WTC11 (cell line): Measurements from ENCODE around the gene NFIL3. TPM values are rescaled to one million over a fixed set of nuclear protein-coding genes. Genes with fewer than 3 reads are reported as not detected.

ENCODE experiments used
- ATAC-seq: fragments of 200-7000 bp; cut with Tn5 transposase; 2 replicates; pipeline ENCODE4 v1.10.0; 2021; ENCODE audit warnings: mild to moderate bottlenecking, moderate library complexity
- CTCF ChIA-PET: fragments of 300-600 bp; sonication (Branson Sonifier 250); formaldehyde crosslinking; loops from one replicate; lab custom pipeline; 2021; ENCODE audit warnings: antibody characterized with exemption; lab: Charles Lee
- POLR2A ChIA-PET: fragments of 350-600 bp; sonication (Branson Sonifier 250); formaldehyde crosslinking; loops from one replicate; lab custom pipeline; 2021; ENCODE audit warnings: antibody characterized with exemption; lab: Charles Lee
- DNase-seq: peaks from one replicate; pipeline ENCODE4 v3.0.0; 2021; ENCODE audit warnings: low spot score
- H3K27ac Mint-ChIP-seq: 2 replicates; pipeline ENCODE4 v1.8.0; 2021; ENCODE audit warnings: mixed read lengths
- H3K27me3 Mint-ChIP-seq: 2 replicates; pipeline ENCODE4 v1.8.0; 2021; ENCODE audit warnings: low read depth, mild to moderate bottlenecking, moderate library complexity, mixed read lengths
- H3K36me3 Mint-ChIP-seq: 2 replicates; pipeline ENCODE4 v1.8.0; 2021; ENCODE audit warnings: mixed read lengths
- H3K4me1 Mint-ChIP-seq: 2 replicates; pipeline ENCODE4 v1.8.0; 2022; ENCODE audit warnings: mixed read lengths
- H3K4me3 Mint-ChIP-seq: 2 replicates; pipeline ENCODE4 v1.8.0; 2021; ENCODE audit warnings: mild to moderate bottlenecking, moderate library complexity, mixed read lengths
- H3K9me3 Mint-ChIP-seq: 2 replicates; pipeline ENCODE4 v1.8.0; 2021; ENCODE audit warnings: mixed read lengths
- E2F1 ChIP-seq: sonication (generic); formaldehyde crosslinking; IDR thresholded peaks from 2 replicates; pipeline ENCODE4 v1.8.0; 2022; ENCODE audit warnings: mild to moderate bottlenecking, missing genetic modification reagents
- E2F4 ChIP-seq: sonication (generic); formaldehyde crosslinking; IDR thresholded peaks from 2 replicates; pipeline ENCODE4 v1.8.1; 2022; ENCODE audit warnings: low read depth, mild to moderate bottlenecking, moderate library complexity, missing genetic modification reagents, borderline replicate concordance
- EMX1 ChIP-seq: fragments of 250-450 bp; sonication (Bioruptor Pico); IDR thresholded peaks from 2 replicates; pipeline ENCODE4 v1.8.0; 2021; ENCODE audit warnings: mild to moderate bottlenecking
- ESRRA ChIP-seq: sonication (generic); formaldehyde crosslinking; IDR thresholded peaks from 2 replicates; pipeline ENCODE4 v1.8.1; 2022; ENCODE audit warnings: mild to moderate bottlenecking, missing genetic modification reagents, borderline replicate concordance
- FOXP1 ChIP-seq: sonication (generic); formaldehyde crosslinking; IDR thresholded peaks from 2 replicates; pipeline ENCODE4 v1.8.0; 2022; ENCODE audit warnings: missing genetic modification reagents, mild to moderate bottlenecking, moderate library complexity, borderline replicate concordance
- IRF1 ChIP-seq: sonication (generic); formaldehyde crosslinking; IDR thresholded peaks from 2 replicates; pipeline ENCODE4 v1.8.0; 2023; ENCODE audit warnings: missing genetic modification reagents
- MLX ChIP-seq: sonication (generic); formaldehyde crosslinking; IDR thresholded peaks from 2 replicates; pipeline ENCODE4 v1.8.1; 2023; ENCODE audit warnings: mild to moderate bottlenecking, missing genetic modification reagents, moderate library complexity
- NFATC4 ChIP-seq: fragments of 250-450 bp; sonication (Bioruptor Pico); IDR thresholded peaks from 2 replicates; pipeline ENCODE4 v1.9.0; 2021; ENCODE audit warnings: mild to moderate bottlenecking
- NFE2L1 ChIP-seq: sonication (generic); formaldehyde crosslinking; IDR thresholded peaks from 2 replicates; pipeline ENCODE4 v1.8.1; 2023; ENCODE audit warnings: missing genetic modification reagents
- NR1H2 ChIP-seq: sonication (generic); formaldehyde crosslinking; IDR thresholded peaks from 2 replicates; pipeline ENCODE4 v1.9.0; 2021; ENCODE audit warnings: mild to moderate bottlenecking, moderate library complexity, missing genetic modification reagents
- NR2C2 ChIP-seq: sonication (generic); formaldehyde crosslinking; IDR thresholded peaks from 2 replicates; pipeline ENCODE4 v1.8.0; 2022; ENCODE audit warnings: mild to moderate bottlenecking, missing genetic modification reagents
- PRRX2 ChIP-seq: fragments of 250-450 bp; sonication (Bioruptor Pico); IDR thresholded peaks from 2 replicates; pipeline ENCODE4 v1.8.0; 2021; ENCODE audit warnings: mild to moderate bottlenecking
- SMAD3 ChIP-seq: sonication (generic); formaldehyde crosslinking; IDR thresholded peaks from 2 replicates; pipeline ENCODE4 v1.8.0; 2022; ENCODE audit warnings: missing genetic modification reagents, mild to moderate bottlenecking, borderline replicate concordance
- SP1 ChIP-seq: sonication (generic); formaldehyde crosslinking; conservative IDR thresholded peaks from 2 replicates; pipeline ENCODE4 v1.8.1; 2022; ENCODE audit warnings: missing genetic modification reagents
- TCF7 ChIP-seq: sonication (generic); formaldehyde crosslinking; IDR thresholded peaks from 2 replicates; pipeline ENCODE4 v1.8.0; 2022; ENCODE audit warnings: mild to moderate bottlenecking, low read depth, missing genetic modification reagents, moderate library complexity
- TEAD1 ChIP-seq: sonication (generic); formaldehyde crosslinking; IDR thresholded peaks from 2 replicates; pipeline ENCODE4 v1.8.0; 2022; ENCODE audit warnings: mild to moderate bottlenecking, missing genetic modification reagents
- USF2 ChIP-seq: sonication (generic); formaldehyde crosslinking; IDR thresholded peaks from 2 replicates; pipeline ENCODE4 v1.8.1; 2023; ENCODE audit warnings: mild to moderate bottlenecking, missing genetic modification reagents, moderate library complexity
- ZBTB21 ChIP-seq: sonication (generic); formaldehyde crosslinking; IDR thresholded peaks from 2 replicates; pipeline ENCODE4 v1.8.1; 2023; ENCODE audit warnings: mild to moderate bottlenecking, missing genetic modification reagents, borderline replicate concordance
- ZMAT4 ChIP-seq: fragments of 250-450 bp; sonication (Bioruptor Pico); IDR thresholded peaks from 2 replicates; pipeline ENCODE4 v1.9.0; 2021; ENCODE audit warnings: mild to moderate bottlenecking
- ZNF121 ChIP-seq: sonication (generic); formaldehyde crosslinking; IDR thresholded peaks from 2 replicates; pipeline ENCODE4 v1.8.0; 2023; ENCODE audit warnings: missing genetic modification reagents
- ZNF425 ChIP-seq: fragments of 250-450 bp; sonication (Bioruptor Pico); conservative IDR thresholded peaks from 2 replicates; pipeline ENCODE4 v1.9.0; 2021; ENCODE audit warnings: mild to moderate bottlenecking
- total RNA-seq: library from RNA; stranded (reverse); gene quantifications from 3 replicates; pipeline ENCODE4 v1.2.3, GENCODE V29; 2021

Gene NFIL3
- total RNA-seq, 1 experiment from 2014 or later = 11.8 TPM

GRCh38 chr9:91393826-91394225 lies 29.8 kb downstream of the NFIL3 start (continued):
- no peak for TF ChIP-seq ZMAT4 (CRISPR knock-in tag)
- no peak for TF ChIP-seq SP1 (CRISPR knock-in tag)
- no peak for TF ChIP-seq EMX1 (CRISPR knock-in tag)
- TF ChIP-seq IRF1 (CRISPR knock-in tag) = no peak
- TF ChIP-seq, all 79 proteins: peak for 0

GRCh38 chr9:91392435-91392834 lies 31.2 kb downstream of the NFIL3 start:
- Mint-ChIP-seq H3K4me1 (no peaks in the 10 kb centered on the region), H3K27ac (no peak overlapping the region), H3K27me3 (no peaks in the 10 kb centered on the region), H3K4me3 (no peak overlapping the region), H3K9me3 (no peaks in the 10 kb centered on the region), H3K36me3 (no peaks in the 10 kb centered on the region)
- TF ChIP-seq FOXP1 = no peak
- TF ChIP-seq USF2 (CRISPR knock-in tag) = no peak
- no peak for TF ChIP-seq ESRRA
- no peak for TF ChIP-seq NFE2L1
- ChIA-PET POLR2A (no interaction called here), CTCF (no interaction called here)
- no peak for DNase-seq
- no peak for ATAC-seq

GRCh38 chr9:91391818-91392217 lies 31.8 kb downstream of the NFIL3 start:
- POLR2A ChIA-PET = no interaction called here
- no peak overlapping the region for H3K27ac Mint-ChIP-seq
- no peak overlapping the region for H3K4me3 Mint-ChIP-seq
- TF ChIP-seq ZBTB21 (CRISPR knock-in tag) (no peak), ZNF121 (CRISPR knock-in tag) (no peak), NR1H2 (CRISPR knock-in tag) (no peak), IRF1 (CRISPR knock-in tag) (no peak), TEAD1 (CRISPR knock-in tag) (no peak), PRRX2 (no peak)
- ATAC-seq (no peak), DNase-seq (no peak)
- no peaks in the 10 kb centered on the region for H3K4me1 Mint-ChIP-seq
- CTCF ChIA-PET = no interaction called here
- H3K36me3 Mint-ChIP-seq = no peaks in the 10 kb centered on the region
- no peaks in the 10 kb centered on the region for H3K9me3 Mint-ChIP-seq
- no peaks in the 10 kb centered on the region for H3K27me3 Mint-ChIP-seq

GRCh38 chr9:91391412-91391811 lies 32.2 kb downstream of the NFIL3 start:
- POLR2A ChIA-PET = no interaction called here
- Mint-ChIP-seq H3K27me3 (no peaks in the 10 kb centered on the region), H3K27ac (no peak overlapping the region), H3K4me3 (no peak overlapping the region), H3K4me1 (no peaks in the 10 kb centered on the region), H3K36me3 (no peaks in the 10 kb centered on the region), H3K9me3 (0 out of 2 replicates have a peak, but pooled peaks cover under 1% of the 10 kb centered on the region)
- CTCF ChIA-PET = no interaction called here
- DNase-seq (no peak), ATAC-seq (no peak)
- TF ChIP-seq EMX1 (CRISPR knock-in tag) (no peak), E2F1 (no peak), SMAD3 (CRISPR knock-in tag) (no peak), NR2C2 (CRISPR knock-in tag) (no peak), TCF7 (CRISPR knock-in tag) (no peak), MLX (CRISPR knock-in tag) (no peak), ZNF425 (CRISPR knock-in tag) (no peak), E2F4 (CRISPR knock-in tag) (no peak), NR1H2 (CRISPR knock-in tag) (no peak), NFATC4 (CRISPR knock-in tag) (no peak)
